Neural progenitor cell (in vitro differentiated cells): Measurements from ENCODE around the gene LRP1-AS. TPM values are rescaled to one million over a fixed set of nuclear protein-coding genes. Genes with fewer than 3 reads are reported as not detected.

Experiments
- DNase-seq: peaks from one replicate; pipeline ENCODE4 v3.0.0-alpha.2; 2016; ENCODE audit warnings: low spot score
- H2AFZ ChIP-seq: fragments of 200-600 bp; sonication (generic); replicated peaks from 2 replicates; pipeline ENCODE4 v1.6.1; 2016; ENCODE audit warnings: antibody characterized with exemption
- H3F3A ChIP-seq: fragments of 200-600 bp; sonication (generic); 2 replicates; pipeline ENCODE4 v1.6.1; 2016; ENCODE audit warnings: antibody characterized with exemption, low read depth
- H3K27ac ChIP-seq: fragments of 200-600 bp; sonication (generic); 2 replicates; pipeline ENCODE4 v1.5.1; 2016; ENCODE audit warnings: mild to moderate bottlenecking
- H3K27me3 ChIP-seq: fragments of 200-600 bp; sonication (generic); 2 replicates; pipeline ENCODE4 v1.6.1; 2016; ENCODE audit warnings: mild to moderate bottlenecking, moderate library complexity
- H3K36me3 ChIP-seq: fragments of 200-600 bp; sonication (generic); 2 replicates; pipeline ENCODE4 v1.5.1; 2016
- H3K4me1 ChIP-seq: fragments of 200-600 bp; sonication (generic); 2 replicates; pipeline ENCODE4 v1.6.1; 2016; ENCODE audit warnings: mixed run types
- H3K4me2 ChIP-seq: fragments of 200-600 bp; sonication (generic); 2 replicates; pipeline ENCODE4 v1.6.1; 2016
- H3K4me3 ChIP-seq: fragments of 200-600 bp; sonication (generic); 2 replicates; pipeline ENCODE4 v1.5.1; 2016
- H3K79me2 ChIP-seq: fragments of 200-600 bp; sonication (generic); 2 replicates; pipeline ENCODE4 v1.6.1; 2016; ENCODE audit warnings: low read depth
- H3K9ac ChIP-seq: fragments of 200-600 bp; sonication (generic); 2 replicates; pipeline ENCODE4 v1.6.1; 2016
- H3K9me3 ChIP-seq: fragments of 200-600 bp; sonication (generic); 2 replicates; pipeline ENCODE4 v1.5.1; 2016; ENCODE audit warnings: low read depth
- H4K20me1 ChIP-seq: fragments of 200-600 bp; sonication (generic); 2 replicates; pipeline ENCODE4 v1.6.1; 2016; ENCODE audit warnings: low read depth
- H3K27ac Mint-ChIP-seq: 3 replicates; pipeline ENCODE4 v1.8.0; 2021; ENCODE audit warnings: mixed read lengths
- H3K27me3 Mint-ChIP-seq: 2 replicates; pipeline ENCODE4 v1.8.0; 2022; ENCODE audit warnings: low read depth, mild to moderate bottlenecking, inconsistent platforms, moderate library complexity, mixed read lengths; ENCODE audit not compliant: insufficient read depth
- H3K36me3 Mint-ChIP-seq: 3 replicates; pipeline ENCODE4 v1.8.0; 2021; ENCODE audit warnings: mixed read lengths
- H3K4me1 Mint-ChIP-seq: 3 replicates; pipeline ENCODE4 v1.8.0; 2021; ENCODE audit warnings: mixed read lengths
- H3K4me3 Mint-ChIP-seq: 3 replicates; pipeline ENCODE4 v1.8.0; 2021; ENCODE audit warnings: mild to moderate bottlenecking, moderate library complexity, mixed read lengths
- H3K9me3 Mint-ChIP-seq: 3 replicates; pipeline ENCODE4 v1.8.0; 2020; ENCODE audit warnings: mixed read lengths
- CTCF ChIP-seq: fragments of 200-600 bp; sonication (generic); IDR thresholded peaks from 2 replicates; pipeline ENCODE4 v1.5.1; 2017; ENCODE audit warnings: antibody characterized with exemption, mild to moderate bottlenecking
- EZH2 ChIP-seq: fragments of 200-600 bp; sonication (generic); IDR thresholded peaks from 2 replicates; pipeline ENCODE4 v1.6.1; 2017; ENCODE audit warnings: antibody characterized with exemption, mild to moderate bottlenecking, moderate library complexity
- EZH2phosphoT487 ChIP-seq: fragments of 200-600 bp; sonication (generic); IDR thresholded peaks from 2 replicates; pipeline ENCODE4 v1.6.1; 2017; ENCODE audit warnings: antibody characterized with exemption
- total RNA-seq: library from RNA; depleted of rRNA; stranded (reverse); fragments of >200 nt; gene quantifications from 2 replicates; pipeline ENCODE4 v1.2.3, GENCODE V29; 2015; ENCODE audit warnings: low replicate concordance

Gene LRP1-AS
- total RNA-seq, 1 donor from 2014 or later, result not detected

GRCh38 chr12:57127101-57127725 is 20.2 kb downstream of the LRP1-AS start:
- H3K79me2 ChIP-seq, result peaks cover 39% of the 10 kb centered on the region
- H3K27me3 Mint-ChIP-seq, result peaks cover 14% of the 10 kb centered on the region
- peak; percentile 88 for DNase-seq
- H3K4me3 Mint-ChIP-seq, result peak overlapping the region; percentile 93
- H3K4me3 ChIP-seq, result peak overlapping the region; percentile 74
- H3K9ac ChIP-seq, result no peak overlapping the region
- peak overlapping the region; percentile 69 for H2AFZ ChIP-seq
- H3K36me3 Mint-ChIP-seq, result no peaks in the 10 kb centered on the region
- no peak for TF ChIP-seq EZH2
- TF ChIP-seq CTCF, result peak; percentile 46
- peaks cover 1% of the 10 kb centered on the region for H3K9me3 Mint-ChIP-seq
- peaks cover 26% of the 10 kb centered on the region for H3F3A ChIP-seq
- peaks cover 29% of the 10 kb centered on the region for H4K20me1 ChIP-seq
- H3K4me1 Mint-ChIP-seq, result peaks cover 33% of the 10 kb centered on the region
- H3K27ac Mint-ChIP-seq, result no peak overlapping the region
- H3K27me3 ChIP-seq, result no peaks in the 10 kb centered on the region
- H3K4me2 ChIP-seq, result peak overlapping the region; percentile 87
- no peaks in the 10 kb centered on the region for H3K36me3 ChIP-seq
- peaks cover 26% of the 10 kb centered on the region for H3K4me1 ChIP-seq
- no peaks in the 10 kb centered on the region for H3K9me3 ChIP-seq
- H3K27ac ChIP-seq, result no peak overlapping the region

- TF ChIP-seq EZH2, result no peak
- no peak for TF ChIP-seq EZH2phosphoT487
- TF ChIP-seq CTCF, result no peak
- H3K36me3 ChIP-seq, result no peaks in the 10 kb centered on the region
- H3K27ac ChIP-seq, result no peak overlapping the region
- Mint-ChIP-seq H3K9me3 (peaks cover 2% of the 10 kb centered on the region), H3K4me1 (peaks cover 28% of the 10 kb centered on the region), H3K4me3 (peak overlapping the region; percentile 93), H3K27me3 (peaks cover 14% of the 10 kb centered on the region), H3K36me3 (no peaks in the 10 kb centered on the region), H3K27ac (no peak overlapping the region)
- DNase-seq, result no peak
- H3K4me3 ChIP-seq, result no peak overlapping the region
- H3K27me3 ChIP-seq, result no peaks in the 10 kb centered on the region
- peaks cover 19% of the 10 kb centered on the region for H3F3A ChIP-seq
- H4K20me1 ChIP-seq, result peaks cover 23% of the 10 kb centered on the region
- H2AFZ ChIP-seq, result no peak overlapping the region
- H3K4me1 ChIP-seq, result peaks cover 19% of the 10 kb centered on the region
- H3K4me2 ChIP-seq, result peak overlapping the region; percentile 87
- no peak overlapping the region for H3K9ac ChIP-seq
- H3K79me2 ChIP-seq, result peaks cover 33% of the 10 kb centered on the region
- H3K9me3 ChIP-seq, result no peaks in the 10 kb centered on the region
Measured at GRCh38 chr12:57126561-57126960, 20.9 kb downstream of the LRP1-AS start.

GRCh38 chr12:57126061-57126460 is 21.4 kb downstream of the LRP1-AS start:
- no peaks in the 10 kb centered on the region for H3K9me3 ChIP-seq
- H3K27ac ChIP-seq, result no peak overlapping the region
- H3K79me2 ChIP-seq, result peaks cover 28% of the 10 kb centered on the region
- peaks cover 18% of the 10 kb centered on the region for H3F3A ChIP-seq
- no peaks in the 10 kb centered on the region for H3K36me3 Mint-ChIP-seq
- H3K9me3 Mint-ChIP-seq, result peaks cover 2% of the 10 kb centered on the region
- H2AFZ ChIP-seq, result no peak overlapping the region
- H3K27me3 Mint-ChIP-seq, result peaks cover 14% of the 10 kb centered on the region
- TF ChIP-seq EZH2phosphoT487 (no peak), EZH2 (no peak), CTCF (no peak)
- H3K9ac ChIP-seq, result no peak overlapping the region
- peaks cover 18% of the 10 kb centered on the region for H4K20me1 ChIP-seq
- H3K4me1 Mint-ChIP-seq, result peaks cover 23% of the 10 kb centered on the region
- no peak overlapping the region for H3K4me3 Mint-ChIP-seq
- no peak overlapping the region for H3K4me3 ChIP-seq
- no peak overlapping the region for H3K27ac Mint-ChIP-seq
- no peaks in the 10 kb centered on the region for H3K27me3 ChIP-seq
- H3K4me1 ChIP-seq, result peaks cover 14% of the 10 kb centered on the region
- no peaks in the 10 kb centered on the region for H3K36me3 ChIP-seq
- H3K4me2 ChIP-seq, result no peak overlapping the region
- DNase-seq, result no peak
